HCT116 (cell line): ENCODE data around the gene ARHGEF12.

ENCODE experiments used
- CTCF ChIP-seq, 3 experiments: fragments of 200-600 bp in 1 of 3; sonication (generic) in 1 of 3; IDR thresholded peaks in 2 of 3; conservative IDR thresholded peaks in 1 of 3; 2 replicates each; pipeline ENCODE4 v1.5.1; 2012 to 2017; ENCODE audit warnings: low read depth in 2 of 3, low read length in 2 of 3, antibody characterized with exemption in 1 of 3, borderline replicate concordance in 1 of 3, control low read depth in 1 of 3, mild to moderate bottlenecking in 1 of 3, mixed read lengths in 1 of 3, mixed run types in 1 of 3, moderate library complexity in 1 of 3; ENCODE audit not compliant: insufficient read depth in 1 of 3
- EZH2phosphoT487 ChIP-seq: fragments of 200-600 bp; IDR thresholded peaks from 2 replicates; pipeline ENCODE4 v1.6.1; 2018; ENCODE audit warnings: antibody characterized with exemption, borderline replicate concordance
- POLR2A ChIP-seq: IDR thresholded peaks from 2 replicates; pipeline ENCODE4 v1.7.0; 2011; ENCODE audit warnings: borderline replicate concordance; ENCODE audit not compliant: insufficient read depth, insufficient read length; ENCODE audit errors: extremely low read depth
- POLR2AphosphoS5 ChIP-seq: IDR thresholded peaks from 2 replicates; pipeline ENCODE4 v1.6.1; 2011; ENCODE audit warnings: mild to moderate bottlenecking, low read depth, low read length, moderate library complexity
- REST ChIP-seq: IDR thresholded peaks from 2 replicates; pipeline ENCODE4 v1.6.1; 2012; ENCODE audit warnings: low read depth
- ZBTB33 ChIP-seq: IDR thresholded peaks from 2 replicates; pipeline ENCODE4 v1.6.1; 2011; ENCODE audit warnings: mild to moderate bottlenecking, low read length, moderate library complexity; ENCODE audit not compliant: insufficient replicate concordance; ENCODE audit errors: extremely low read depth

DNA sequence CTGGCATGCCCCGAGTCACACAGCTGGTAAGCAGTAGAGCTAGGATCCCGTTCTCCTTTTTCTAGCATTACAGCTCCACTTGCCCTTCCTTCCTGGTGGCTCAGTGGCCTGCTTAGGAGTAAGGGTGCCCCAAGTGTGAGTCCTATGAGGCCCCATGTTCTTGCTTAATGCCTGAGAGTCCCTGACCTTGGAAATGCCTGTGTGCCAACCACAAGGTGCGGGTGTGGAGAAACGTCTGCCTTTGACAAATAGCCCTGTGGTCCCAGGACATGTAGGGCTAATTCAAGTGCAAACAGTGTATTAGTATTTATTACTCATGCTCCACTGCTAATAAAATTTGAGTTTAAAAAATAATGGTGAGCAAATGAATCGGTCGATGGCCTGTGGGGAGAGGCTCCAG is 193.7 kb downstream of the ARHGEF12 start:
- TF ChIP-seq POLR2AphosphoS5: no peak
- TF ChIP-seq ZBTB33: no peak
- no peak for TF ChIP-seq CTCF (IDR thresholded peaks at IDR 0.05 in 2 of 3, conservative IDR thresholded peaks at IDR 0.05 in 1 of 3; ENCODE audit: borderline replicate concordance in 1 of 3, insufficient read depth in 1 of 3, low read depth in 2 of 3, low read length in 2 of 3)
- no peak for TF ChIP-seq EZH2phosphoT487
- no peak for TF ChIP-seq REST
- TF ChIP-seq POLR2A: no peak
